Hematopoietic multipotent progenitor cell treated with erythropoietin and hydrocortisone succinate and interleukin-3 and kit ligand, for 15 days (in vitro differentiated cells): Measurements from ENCODE around the gene HOXC6.

Experiments
- DNase-seq: peaks from one replicate; pipeline ENCODE4 v3.0.0-alpha.2; 2015; ENCODE audit warnings: low spot score

HOXC6 gene

DNA sequence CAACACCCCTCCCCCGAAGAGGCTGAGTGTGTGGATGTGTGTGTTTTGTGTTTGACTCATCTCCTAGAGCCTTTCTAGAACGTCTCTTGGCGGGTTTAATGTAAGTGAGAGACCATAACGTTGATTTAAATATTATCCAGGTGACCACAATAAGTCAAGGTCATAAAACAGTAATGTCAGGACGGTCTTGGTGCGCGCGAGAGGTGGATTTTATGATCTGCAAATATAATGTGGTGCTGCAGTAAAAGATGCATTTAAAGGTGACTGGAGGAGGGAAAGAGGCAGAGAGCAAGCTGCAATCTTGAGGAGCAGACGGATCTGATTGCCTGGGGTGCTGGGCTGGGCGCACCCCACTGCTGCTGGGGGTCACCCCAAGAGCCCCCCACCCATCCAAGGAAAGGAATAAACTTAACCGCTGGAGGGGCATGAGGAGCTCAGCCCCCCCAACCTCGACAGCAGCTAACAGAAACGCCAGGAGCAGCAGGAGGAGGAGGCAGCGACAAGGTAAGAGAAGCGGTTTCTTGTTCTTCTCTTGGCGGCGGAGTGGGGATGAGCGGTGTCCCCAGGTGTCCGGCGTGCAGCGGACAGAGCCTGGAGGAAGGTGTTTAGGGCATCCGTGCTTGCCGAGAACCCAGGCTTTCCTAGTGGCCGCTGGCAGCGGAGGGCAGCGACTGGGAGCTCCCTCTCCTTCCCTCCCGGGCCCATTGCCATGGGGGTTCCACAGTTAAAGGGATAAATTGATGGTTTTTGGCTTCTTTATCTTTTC, 37.7 kb upstream of the HOXC6 start:
- no peak for DNase-seq

- no peak for DNase-seq
Observed at GRCh38 chr12:53991077-53991460, 37.2 kb upstream of the HOXC6 start.

DNA sequence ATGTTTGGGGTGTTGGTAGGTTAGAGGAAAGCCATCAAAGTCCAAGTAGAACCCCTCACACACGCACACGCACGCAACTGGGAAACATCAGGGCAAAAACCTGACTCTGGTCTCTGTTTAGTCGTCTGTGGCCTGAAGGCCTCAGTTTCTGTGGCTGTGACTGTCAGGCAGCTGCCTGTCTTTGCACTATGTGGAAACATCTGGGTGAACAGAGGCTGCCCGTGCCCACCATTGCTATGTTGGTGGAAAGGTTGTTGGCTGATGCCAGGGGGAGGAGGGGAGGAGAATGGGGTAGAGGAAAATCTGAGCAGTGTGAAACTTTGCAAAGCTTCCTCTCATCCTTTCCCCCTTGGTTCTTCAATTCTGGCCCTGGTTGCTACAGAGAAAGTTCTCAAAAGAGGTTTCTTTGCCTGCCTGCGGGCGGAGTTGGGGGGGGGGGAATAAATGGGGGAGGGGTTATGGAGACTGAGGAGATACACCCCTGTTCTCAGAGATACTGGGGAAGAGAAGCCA, 35.8 kb upstream of the HOXC6 start:
- no peak for DNase-seq

- DNase-seq: no peak
Observed at GRCh38 chr12:53993162-53994008, 34.9 kb upstream of the HOXC6 start.

GRCh38 chr12:53994009-53994263, 34.3 kb upstream of the HOXC6 start:
- DNase-seq: no peak

DNA sequence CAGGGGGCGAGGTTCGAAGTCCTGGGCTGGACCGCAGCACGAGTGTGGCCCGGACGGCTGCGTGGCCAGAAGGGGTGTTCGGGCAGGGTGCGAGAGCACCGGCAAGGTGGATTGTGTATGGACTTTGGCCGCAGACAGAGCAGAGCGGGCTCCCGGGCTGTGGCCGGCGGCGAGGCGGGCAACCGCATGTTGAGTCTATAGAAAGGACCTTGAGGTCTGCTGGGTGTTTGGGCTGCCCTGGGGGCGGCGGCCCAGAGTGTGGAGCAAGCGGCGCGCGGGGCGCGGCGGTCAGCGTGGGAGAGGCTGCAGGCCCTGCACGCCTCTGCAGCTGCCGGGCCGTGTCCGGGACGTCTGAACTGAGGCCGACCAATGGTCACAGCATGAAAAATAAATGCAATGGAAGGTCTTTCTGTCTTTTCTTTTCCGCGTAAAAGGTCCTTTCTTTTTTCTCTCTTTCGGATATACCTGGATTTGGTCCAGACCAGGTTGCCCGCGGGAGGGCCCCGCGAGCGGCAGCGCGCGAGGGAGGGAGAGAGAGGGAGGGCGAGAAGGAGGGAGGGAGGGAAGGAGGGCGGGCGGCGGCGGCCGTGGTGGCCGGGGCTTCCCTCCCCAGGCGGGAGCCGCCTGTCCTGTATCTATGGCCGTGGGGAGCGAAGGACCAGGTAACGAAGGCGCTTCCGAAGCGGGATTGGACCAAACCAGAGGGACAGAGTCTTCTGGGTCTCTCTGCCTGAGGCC, 33.8 kb upstream of the HOXC6 start:
- DNase-seq: no peak

DNA sequence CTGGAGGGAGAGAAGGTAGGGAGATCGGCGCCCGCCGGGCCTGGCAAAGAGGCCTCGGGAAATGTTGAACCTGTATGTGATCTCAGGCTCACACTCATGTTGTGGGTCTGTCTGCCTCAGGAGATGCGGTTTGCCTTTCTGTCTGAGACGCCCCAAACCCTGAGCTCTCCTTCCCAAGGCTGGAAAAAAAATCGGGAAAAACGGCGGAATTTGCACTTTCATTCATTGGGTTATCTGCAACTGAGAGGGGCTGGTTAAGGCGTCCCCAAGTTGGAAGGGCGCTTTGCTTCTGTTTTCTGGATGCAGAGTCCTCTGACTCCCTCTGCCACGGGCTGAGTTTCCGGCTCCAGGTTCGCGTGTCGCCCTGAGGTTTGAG, 33.2 kb upstream of the HOXC6 start:
- DNase-seq: no peak

- no peak for DNase-seq
Observed at GRCh38 chr12:53995378-53996239, 32.6 kb upstream of the HOXC6 start.

DNA sequence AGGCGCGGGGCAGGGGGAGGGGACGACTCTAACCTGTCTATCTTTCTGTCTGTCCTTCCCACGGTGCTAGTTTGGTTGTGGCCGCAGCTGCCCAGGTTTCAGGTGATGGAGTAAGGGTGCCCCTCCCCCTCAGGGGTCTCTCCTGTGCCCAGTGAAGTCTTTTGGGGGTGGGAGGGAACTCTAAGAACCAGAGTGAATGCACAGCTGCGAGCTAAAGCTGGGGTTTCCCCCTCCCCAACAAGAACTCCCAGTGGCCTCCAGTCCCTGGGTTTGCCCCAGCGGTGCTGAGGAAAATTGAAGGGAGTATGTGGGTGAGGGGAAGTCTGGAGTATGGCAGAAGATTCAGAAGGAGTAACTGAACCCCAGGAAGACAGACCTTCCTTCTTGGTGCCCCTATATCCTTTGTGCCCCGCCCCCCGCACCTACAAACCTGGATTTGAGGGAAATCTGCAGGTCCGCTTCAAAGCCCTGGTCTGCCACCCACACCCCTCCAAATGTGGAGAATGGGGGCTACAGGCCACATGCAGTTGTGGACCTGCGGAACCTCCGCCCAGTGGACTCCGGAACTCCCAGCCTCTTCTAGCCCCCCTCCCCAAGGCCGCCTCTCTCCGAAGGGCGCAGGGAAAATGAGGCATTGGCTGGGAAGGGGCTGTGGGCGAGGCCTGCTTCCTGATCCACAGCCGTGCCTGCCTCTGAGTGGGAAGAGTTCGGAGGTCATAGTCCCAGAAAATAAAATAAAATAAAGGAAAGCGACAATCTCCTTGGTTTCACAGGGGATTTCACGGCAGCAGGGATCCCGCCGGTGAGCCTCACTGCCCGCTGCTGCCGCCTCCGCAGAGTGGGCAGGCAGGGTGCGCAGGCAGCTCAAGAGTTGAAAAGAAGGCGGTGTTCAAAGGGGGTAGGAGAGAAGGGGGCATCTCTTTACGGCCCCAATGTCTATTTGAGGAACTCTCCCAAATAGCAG, 31.7 kb upstream of the HOXC6 start:
- no peak for DNase-seq

DNA sequence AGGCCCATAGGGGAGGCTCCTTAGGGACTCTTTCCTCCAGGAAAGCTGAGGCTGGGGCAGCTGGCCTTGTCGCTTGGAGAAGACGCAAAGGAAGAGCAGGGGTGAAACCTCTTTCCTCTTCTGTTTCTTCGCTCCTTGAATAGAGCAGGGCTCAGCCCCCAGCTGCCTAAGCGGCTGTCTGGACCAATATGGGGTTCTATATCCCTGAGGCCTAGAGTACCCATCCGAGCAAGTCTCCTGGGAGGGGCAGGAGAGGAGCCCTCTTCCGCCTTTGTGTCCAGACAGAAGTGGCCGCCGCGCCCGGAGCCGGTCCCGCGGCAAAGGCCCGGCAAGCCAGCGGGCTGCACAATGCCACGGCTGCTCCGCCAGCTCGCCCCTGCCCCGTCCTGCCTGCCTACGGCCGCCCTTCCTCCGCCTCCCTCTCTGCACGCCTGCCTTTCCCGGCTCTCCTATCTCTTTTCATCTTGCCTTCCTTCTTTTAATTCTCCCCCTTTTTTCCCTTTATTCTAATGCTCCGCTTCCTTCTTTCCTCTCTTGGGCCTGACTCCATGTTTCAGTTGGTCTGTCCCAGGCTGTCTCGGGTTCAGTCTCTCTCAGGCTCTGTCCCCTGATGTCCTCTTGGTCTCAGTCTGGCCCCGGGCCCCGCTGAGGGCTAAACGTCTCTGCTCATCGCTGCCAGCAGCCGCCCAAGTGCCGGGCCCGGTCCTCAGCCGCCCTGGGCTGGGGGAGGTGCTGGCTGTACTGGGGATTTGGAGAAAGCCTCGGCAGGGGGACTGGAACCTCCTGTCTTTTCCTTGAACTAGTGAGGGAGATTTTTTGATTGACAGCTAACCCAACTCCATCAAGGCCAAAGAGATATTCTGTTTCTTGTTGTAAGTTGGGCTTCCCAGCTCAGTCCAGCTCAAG, 30.8 kb upstream of the HOXC6 start:
- DNase-seq: no peak

DNA sequence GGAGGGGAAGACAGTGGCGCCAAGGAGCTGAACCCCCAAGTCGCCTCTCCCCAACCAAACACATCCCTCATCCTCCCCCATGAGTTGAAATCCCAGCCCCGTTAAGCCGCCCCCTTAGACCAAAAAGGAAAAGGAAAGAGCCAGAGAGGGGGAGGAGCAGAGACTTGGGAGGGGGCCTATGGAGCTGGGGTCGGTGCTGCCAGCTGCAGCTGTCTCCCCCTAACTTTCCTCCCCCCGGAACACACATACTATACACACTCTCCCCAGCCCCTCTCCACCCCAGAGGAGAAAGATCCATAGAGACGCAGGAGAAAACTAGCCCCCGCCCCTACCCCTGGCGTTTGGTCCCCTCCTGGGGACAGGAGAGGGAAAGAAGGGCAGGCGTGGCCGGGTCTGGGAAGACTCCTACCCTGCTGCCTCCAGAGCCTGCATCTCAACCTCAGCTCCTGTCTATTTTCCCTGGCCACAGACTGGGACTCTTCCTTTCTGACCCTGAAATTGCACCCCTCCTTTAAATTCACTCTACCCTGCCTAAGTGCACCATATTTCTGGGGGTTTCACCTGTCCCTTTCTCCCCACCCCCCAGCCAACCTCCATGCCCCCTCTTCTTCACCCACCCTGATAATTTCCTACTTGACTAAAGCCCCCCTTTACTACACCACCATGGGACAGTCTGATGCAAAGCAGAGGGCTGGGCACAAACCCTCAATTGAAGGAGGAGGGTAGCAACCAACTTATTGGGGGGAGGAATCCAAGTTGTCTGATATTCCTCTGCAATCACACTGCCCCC, 29.9 kb upstream of the HOXC6 start:
- DNase-seq: no peak

GRCh38 chr12:53998900-53999236, 29.4 kb upstream of the HOXC6 start:
- no peak for DNase-seq

DNA sequence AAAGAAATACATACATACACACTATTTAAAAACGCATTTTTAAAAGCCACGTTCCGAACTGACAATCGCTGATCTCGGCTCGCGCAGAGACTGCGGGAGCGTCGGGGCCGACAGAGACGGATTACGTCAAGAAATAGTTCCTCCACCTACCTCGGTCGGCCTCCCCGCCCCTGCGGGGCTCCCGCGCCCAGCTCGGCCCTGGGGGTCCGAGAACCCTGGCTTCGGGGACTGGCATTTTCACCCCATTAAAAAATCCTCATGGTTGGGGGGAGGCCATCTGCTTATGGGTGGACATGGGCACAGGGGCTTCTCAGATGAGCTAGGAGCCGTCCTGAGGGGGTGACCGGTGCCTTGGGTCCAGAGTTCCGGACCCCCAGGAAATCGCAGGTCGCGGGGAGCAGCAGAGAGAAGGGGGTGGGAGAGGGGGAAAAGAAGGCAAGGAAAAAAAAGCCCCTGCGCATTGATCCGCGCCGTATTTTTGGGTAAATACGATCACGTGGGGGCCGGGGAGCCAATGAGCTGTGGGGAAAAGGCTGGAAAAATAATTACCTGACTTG, 28.6 kb upstream of the HOXC6 start:
- DNase-seq: no peak

DNA sequence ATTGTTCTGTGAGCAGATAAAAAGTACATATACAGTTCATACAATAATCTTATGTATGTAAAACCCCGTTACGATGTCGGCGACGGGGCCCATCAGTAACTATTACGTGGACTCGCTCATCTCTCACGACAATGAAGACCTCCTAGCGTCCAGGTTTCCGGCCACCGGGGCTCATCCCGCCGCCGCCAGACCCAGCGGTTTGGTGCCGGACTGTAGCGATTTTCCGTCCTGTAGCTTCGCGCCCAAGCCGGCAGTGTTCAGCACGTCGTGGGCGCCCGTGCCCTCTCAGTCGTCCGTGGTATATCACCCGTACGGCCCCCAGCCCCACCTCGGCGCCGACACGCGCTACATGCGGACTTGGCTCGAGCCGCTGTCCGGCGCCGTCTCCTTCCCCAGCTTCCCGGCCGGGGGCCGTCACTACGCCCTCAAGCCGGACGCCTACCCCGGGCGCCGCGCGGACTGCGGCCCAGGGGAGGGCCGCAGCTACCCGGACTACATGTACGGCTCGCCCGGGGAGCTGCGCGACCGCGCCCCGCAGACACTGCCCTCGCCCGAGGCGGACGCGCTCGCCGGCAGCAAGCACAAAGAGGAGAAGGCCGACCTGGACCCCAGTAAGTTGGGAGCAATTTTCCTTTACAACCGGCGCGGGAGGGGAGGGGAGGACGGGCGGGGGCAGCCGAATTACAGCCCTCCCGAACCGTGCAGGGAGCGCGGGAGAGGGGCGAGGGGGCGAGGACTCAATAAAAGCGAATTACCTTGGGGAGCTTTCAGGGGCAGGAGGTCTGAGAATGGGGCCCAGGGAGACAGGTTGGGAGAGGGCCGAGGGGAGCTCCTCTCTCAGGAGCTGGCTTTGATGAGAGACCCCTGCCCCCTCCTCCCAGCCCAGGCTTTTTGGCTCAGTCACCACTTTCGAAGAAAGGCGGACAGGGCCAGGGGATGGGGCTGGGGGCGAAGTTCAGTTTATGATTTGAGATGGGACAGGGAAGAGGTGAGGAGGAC, 27.8 kb upstream of the HOXC6 start, which contains the start of gene HOXC9:
TSS of gene HOXC9 (plus strand) at position 46 of the 999 bp plus-strand sequence. CDS start at position 74, 28 bp downstream.
- DNase-seq: no peak

DNA sequence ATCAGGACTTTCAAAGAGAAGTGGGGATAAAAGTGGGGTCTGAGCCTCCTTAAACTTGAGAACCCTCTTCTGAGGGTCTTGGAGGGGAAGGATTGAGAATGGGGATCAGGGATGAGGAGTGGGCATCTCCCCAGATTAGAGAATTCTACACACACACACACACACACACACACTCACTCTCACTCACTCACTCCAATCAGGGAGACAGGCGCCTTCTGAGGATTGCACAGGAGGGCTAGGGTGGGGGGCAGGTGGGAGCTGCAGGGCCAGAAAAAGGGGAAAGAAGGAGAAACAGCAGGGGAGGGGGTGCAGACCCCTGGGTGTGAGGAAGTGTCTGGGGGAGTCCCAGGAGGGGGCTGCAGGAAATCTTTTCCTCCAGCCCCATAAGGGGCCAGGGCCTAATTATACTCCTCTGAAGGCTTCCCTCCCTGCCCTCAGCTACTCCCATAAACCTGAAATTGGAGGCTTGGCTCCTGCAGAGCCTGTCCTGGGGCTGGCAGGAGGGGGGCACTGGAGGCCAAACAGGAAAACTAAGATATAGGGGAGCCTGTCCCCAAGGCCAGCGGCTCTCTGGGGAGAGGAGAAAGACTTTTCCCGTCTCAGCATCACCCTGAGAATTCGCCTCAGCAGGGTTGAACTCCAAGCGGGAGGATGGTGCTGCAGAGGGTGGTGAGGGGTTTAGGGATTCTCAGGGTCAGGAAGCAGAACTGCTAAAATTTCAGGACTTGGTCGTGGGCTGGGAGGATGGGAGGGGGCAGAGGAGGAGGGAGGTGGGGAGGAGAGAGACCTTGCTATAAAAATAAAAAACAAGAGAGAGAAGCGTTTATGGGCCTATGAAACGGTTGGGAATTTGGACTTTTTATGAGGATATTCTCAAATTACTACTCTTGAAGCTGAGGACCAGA, 26.7 kb upstream of the HOXC6 start:
- DNase-seq: no peak

DNA sequence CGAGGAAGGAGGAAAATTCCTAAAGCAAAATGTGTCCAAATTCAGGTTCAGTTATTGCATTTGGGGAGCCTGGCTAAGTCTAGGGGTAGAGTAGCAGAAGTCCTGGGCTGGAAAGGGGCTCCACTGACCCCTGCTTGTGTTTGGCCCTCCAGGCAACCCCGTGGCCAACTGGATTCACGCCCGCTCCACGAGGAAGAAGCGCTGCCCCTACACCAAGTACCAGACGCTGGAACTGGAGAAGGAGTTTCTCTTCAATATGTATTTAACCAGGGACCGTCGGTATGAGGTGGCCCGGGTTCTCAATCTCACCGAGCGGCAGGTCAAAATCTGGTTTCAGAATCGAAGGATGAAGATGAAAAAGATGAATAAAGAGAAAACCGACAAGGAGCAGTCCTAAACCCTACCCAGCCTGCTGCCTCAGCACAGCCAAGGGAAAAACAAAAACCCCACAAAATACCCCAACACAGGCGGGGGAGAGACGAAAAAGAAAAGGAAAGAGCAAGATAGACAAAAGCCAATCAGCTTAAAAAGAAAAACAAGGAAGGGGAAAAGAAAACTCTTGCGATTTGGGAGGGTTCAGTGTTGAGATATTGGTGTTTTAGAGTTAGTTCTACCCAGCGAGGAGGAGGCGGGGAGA, 25.8 kb upstream of the HOXC6 start:
- DNase-seq: no peak
